HTR-8/SVneo (cell line): Measurements from ENCODE around the gene NINJ1.
"Not testable (repeated sequence)": the region's sequence is repeated elsewhere in the genome, so short reads cannot be mapped to it uniquely, and the experiment has no call there.

Source experiments
- DNase-seq: peaks from one replicate; pipeline ENCODE4 v3.0.0; 2011; ENCODE audit warnings: low spot score, mixed read lengths; ENCODE audit not compliant: insufficient read length
- FAIRE-seq: peaks from 2 replicates; lab custom pipeline; 2011; peaks lifted over from hg19 to GRCh38; lab: Jason Lieb, UNC

The NINJ1 gene

DNA sequence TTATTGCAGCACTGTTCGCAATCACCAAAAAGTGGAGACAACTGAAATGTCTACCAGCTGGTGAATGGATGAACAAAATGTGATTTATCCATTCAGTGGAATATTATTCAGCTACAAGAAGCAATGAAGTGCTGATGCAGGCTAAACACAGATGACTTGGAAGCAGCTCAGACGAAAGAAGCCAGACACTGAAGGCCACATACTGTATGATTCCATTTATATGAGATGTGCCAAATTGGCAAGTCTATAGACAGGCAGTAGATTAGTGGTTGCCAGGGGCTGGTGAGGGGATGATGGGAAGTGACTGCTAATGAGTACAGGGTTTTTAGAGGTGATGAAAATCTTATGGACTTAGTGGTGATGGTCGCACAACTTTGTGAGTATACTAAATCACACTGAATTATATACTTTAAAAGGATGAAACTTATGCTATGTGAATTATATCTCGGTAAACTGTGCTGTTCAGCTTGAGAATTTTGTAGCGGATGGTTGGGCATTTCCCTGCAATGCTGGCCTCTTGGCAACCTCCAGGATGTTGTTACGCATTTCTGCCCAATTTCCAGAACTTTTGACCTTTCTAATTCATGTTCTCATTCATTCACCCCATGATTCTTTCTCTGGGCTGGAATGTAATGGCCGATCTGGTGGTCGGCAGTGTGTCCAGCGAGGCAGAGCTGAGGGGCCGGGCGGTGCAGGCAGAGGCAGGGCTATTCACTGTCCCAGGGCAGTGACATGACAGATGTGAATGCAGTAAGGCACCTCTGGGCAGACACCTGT, 27.9 kb upstream of the NINJ1 start:
- DNase-seq (no peak), FAIRE-seq (no peak)

DNA sequence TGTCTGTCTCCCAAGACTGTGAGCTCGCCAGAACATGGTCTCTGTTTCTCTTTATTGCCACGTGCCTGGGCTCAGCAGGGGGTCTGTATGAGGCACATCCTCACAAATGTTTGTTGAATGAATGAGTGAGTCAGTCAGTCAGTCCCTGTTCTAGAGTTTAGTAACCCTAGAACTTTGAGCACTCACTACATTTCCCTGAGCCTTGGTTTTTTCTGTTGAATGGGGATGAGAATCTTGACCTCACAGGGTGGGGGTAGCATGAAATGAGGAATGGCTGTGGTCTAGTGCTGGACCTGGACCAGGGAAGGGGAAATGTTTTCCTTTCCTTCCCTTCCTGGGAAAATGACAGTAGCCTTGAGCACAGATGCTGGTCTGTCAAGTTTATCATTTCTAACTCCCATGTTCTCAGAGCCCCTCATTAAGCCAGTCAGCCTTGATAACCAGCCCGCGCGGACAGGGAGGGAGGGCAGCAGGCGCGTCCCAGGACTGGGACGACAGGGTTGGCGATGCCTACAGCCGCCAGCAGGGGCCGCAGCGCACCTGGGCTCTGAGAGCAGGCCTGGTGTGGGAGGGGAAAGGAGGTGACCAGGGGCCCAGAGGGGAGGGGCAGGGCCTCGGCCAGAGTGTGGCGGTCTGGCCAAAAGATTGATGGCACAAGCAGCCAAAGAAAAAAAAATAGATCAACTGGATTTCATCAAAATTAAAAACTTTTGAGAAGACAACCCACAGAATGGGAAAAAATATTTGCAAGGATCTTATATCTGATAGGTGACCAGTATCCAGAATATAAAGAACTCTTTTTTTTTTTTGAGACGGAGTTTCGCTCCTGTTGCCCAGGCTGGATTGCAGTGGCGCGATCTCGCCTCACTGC, 25.8 kb upstream of the NINJ1 start:
- FAIRE-seq (peak; percentile 89), DNase-seq (peak; percentile 86)

DNA sequence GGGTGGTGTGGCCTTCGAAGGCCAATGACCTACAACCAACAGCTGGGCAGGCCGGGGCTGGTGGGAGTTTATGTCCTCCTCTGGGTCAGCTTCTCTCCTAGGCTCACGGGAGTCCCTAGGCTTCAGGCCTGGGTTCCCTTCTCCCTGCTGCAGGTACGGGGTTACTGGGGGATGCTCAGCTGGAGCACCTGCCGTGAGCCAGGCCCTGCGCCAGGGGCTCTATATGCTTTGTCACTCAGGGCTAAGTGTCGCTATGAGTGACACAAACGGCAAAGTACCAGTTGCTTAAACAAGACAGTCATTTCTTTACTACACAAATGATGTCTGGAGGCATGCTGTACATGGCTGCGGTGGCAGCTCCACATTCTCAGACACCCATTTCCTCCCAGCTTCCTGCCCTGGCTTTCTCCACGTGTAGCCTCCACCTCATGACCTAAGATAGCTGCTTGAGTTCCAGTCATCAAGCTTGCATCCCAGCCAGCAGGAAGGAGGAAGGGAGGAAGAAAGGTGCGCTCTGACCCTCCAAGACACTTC, 22.5 kb upstream of the NINJ1 start:
- no peak for FAIRE-seq
- DNase-seq = no peak

GRCh38 chr9:93155716-93156474, 21.8 kb upstream of the NINJ1 start:
- FAIRE-seq (no peak), DNase-seq (no peak)

DNA sequence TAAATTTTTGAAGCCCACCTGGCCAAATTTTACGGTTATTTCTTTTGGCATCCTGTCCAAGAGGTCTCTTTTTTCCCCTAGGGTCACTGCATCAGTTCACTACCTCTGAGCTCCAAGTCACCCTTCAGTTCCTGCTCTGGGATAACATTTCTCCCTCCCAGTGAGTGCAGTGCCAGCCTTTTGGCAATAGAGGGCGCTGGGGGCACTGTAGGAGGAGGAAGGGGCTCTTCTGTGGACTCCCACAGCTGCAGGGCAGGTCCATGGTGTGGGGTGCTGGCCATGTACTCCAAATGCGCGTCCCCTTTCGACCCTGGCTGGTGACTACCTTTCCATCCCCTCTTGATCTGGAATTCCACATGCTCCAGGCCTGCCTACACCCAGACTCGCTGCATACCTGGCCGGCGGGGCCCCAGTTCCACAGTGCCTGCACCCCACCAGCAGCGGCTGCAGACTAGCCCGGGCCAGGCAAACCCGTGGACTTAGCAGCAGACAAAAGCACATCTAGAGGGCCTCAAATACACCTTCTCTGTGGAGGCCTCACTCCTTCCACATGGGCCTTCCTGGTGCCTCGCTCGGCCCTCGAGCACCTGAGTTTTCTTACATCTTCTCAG, 20.3 kb upstream of the NINJ1 start:
- no peak for FAIRE-seq
- DNase-seq = peak; percentile 44

GRCh38 chr9:93151097-93151784, 17.2 kb upstream of the NINJ1 start:
- FAIRE-seq (no peak), DNase-seq (no peak)

GRCh38 chr9:93149361-93149760, 15.3 kb upstream of the NINJ1 start:
- FAIRE-seq (no peak), DNase-seq (no peak)

- FAIRE-seq (no peak), DNase-seq (no peak)
Measured at GRCh38 chr9:93148721-93149120, 14.7 kb upstream of the NINJ1 start.

DNA sequence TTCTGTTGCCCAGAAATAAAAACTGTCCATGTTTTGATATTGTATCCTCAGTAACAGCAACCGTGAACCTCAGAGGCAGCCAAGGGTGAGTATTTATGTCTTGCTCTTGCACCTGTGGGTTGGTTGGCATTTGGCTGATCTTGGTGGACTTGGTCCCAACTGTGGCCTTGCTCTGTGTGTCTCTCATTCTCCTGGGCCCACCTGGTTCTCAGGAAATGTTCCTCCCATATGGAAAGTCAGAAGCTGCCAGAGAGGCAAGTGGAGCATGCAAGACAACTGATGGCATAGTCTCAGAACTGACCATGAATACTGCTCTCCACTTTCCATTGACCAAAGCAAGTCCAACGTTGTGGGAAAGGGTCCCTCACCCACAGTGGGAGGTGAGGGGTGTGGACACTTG, 13.6 kb upstream of the NINJ1 start:
- DNase-seq = no peak
- FAIRE-seq = no peak

DNA sequence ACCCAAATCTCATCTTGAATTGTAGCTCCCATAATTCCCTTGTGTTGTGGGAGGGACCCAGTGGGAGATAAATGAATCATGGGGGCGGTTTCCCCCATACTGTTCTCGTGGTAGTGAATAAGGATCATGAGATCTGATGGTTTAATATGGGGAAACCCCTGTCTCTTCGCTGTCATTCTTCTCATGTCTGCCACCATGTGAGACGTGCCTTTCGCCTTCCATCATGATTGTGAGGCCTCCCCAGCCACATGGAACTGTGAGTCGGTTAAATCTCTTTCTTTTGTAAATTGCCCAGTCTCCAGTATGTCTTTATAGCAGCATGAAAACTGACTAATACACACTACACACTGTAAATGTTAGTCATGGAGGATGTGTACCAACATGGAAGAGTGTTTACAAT, 12.6 kb upstream of the NINJ1 start:
- not testable (repeated sequence) for FAIRE-seq, DNase-seq

DNA sequence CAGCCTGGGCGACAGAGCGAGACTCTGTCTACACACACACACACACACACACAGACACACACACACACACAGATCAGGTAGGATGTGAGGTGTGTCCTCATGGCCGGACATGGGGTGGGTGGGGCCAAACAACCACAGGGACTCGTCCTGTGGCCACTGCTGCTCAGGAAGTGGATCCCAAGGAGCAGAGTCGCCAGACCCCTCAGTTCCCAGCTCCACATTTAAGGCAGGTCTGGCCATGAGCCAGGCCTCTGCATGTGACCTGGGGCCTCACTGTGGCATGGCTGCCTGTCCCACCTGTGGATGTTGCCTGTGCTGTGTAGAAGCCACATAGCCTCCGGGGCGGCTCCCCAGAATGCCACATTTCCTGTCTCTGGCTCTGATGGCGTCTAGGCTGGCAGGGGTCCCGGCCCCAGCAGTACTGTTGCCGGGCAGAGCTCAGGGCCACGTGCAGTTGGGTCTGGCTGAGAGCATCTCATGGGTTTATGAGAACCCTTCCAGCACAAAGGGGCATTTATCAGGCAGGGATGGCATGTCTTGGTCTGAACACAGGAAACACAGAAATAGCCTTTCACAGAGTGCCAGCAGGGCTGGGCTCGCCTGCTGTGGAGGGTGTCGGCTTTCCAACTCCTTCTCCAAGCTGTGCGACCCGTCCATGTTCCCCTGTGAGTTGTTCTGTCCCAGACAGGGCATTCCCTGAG, 9.9 kb upstream of the NINJ1 start:
- FAIRE-seq = no peak
- no peak for DNase-seq

GRCh38 chr9:93141771-93142483, 7.9 kb upstream of the NINJ1 start:
- no peak for DNase-seq

GRCh38 chr9:93139365-93140182, 5.5 kb upstream of the NINJ1 start:
- FAIRE-seq (no peak), DNase-seq (no peak)

More at GRCh38 chr9:93141771-93142483, 7.9 kb upstream of the NINJ1 start:
- no peak for FAIRE-seq

DNA sequence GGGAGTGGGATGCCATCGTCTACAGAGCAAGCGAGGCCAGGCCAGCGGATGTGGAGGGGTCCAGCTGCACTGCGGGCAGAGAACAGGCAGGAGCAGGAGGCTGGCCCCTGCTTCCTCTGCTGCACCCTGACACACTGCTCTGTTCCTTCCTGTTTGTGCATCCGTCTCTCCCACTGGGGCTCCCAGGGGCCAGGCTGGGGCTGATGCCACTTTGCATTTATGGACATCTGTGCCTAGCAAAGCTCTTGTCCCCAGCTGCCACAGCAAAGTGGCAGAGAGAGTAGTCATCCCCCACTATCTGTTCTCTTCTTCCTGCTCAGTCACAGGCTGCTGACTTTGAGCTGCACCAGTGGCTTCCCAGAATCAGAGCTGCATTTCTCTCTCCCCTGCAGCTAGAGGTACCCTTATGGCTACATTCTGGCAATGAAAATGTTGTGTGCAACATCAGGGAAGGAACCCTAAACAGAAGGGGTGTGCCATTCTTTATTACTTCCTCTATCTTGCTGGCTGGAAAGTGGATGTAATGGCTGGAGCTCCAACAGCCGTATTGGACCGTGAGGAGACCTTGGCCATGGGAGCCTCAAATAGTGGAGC, 4.2 kb upstream of the NINJ1 start:
- no peak for FAIRE-seq

DNA sequence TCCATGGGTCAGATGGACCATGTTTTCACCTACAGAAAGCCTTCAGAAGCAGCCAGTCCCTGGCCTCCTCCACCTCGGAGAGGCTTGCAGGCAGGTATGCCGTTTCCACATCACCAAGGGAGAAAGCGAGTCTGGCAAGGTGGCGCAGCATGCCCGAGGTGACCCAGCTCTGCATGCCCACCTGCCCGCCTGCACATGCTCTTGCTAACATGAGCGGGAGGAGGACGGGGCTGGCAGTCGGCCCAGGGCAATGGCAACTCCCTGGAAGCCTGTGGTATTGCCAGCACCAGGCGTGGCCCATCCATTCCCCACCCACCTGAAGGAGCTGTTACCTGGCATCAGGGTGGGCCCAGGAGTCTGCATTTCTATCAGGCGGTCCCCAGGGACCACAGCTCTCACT, 3.3 kb upstream of the NINJ1 start:
- no peak for FAIRE-seq
- no peak for DNase-seq

More for the DNA sequence above, 4.2 kb upstream of the NINJ1 start:
- DNase-seq = no peak

GRCh38 chr9:93136011-93136440, 2.0 kb upstream of the NINJ1 start:
- no peak for DNase-seq

More at GRCh38 chr9:93136011-93136440, 2.0 kb upstream of the NINJ1 start:
- no peak for FAIRE-seq
